GM23248 (cell line): ENCODE data around the gene SH3RF3. TPM values are rescaled to one million over a fixed set of nuclear protein-coding genes. Genes with fewer than 3 reads are reported as not detected.

Source experiments
- DNase-seq: peaks from one replicate; pipeline ENCODE4 v3.0.0-alpha.2; 2015
- H2AFZ ChIP-seq: fragments of 200-600 bp; sonication (generic); 2 replicates; pipeline ENCODE4 v1.6.1; 2016; ENCODE audit warnings: antibody characterized with exemption
- H3F3A ChIP-seq: fragments of 200-600 bp; sonication (generic); 2 replicates; pipeline ENCODE4 v1.6.1; 2016; ENCODE audit warnings: mild to moderate bottlenecking, antibody characterized with exemption, mixed run types; ENCODE audit not compliant: insufficient read depth
- H3K27ac ChIP-seq: fragments of 200-600 bp; sonication (generic); 2 replicates; pipeline ENCODE4 v1.5.1; 2016; ENCODE audit warnings: mild to moderate bottlenecking
- H3K27me3 ChIP-seq: fragments of 200-600 bp; sonication (generic); replicated peaks from 2 replicates; pipeline ENCODE4 v1.6.1; 2016; ENCODE audit warnings: mild to moderate bottlenecking; ENCODE audit not compliant: insufficient read depth
- H3K36me3 ChIP-seq: fragments of 200-600 bp; sonication (generic); 2 replicates; pipeline ENCODE4 v1.6.1; 2016; ENCODE audit warnings: low read depth, mild to moderate bottlenecking
- H3K4me1 ChIP-seq: fragments of 200-600 bp; sonication (generic); 2 replicates; pipeline ENCODE4 v1.6.1; 2016; ENCODE audit warnings: mild to moderate bottlenecking; ENCODE audit not compliant: insufficient read depth
- H3K4me2 ChIP-seq: fragments of 200-600 bp; sonication (generic); one replicate; pipeline ENCODE4 v1.6.1; 2016; ENCODE audit warnings: mild to moderate bottlenecking; ENCODE audit not compliant: unreplicated experiment
- H3K4me3 ChIP-seq: fragments of 200-600 bp; sonication (generic); 2 replicates; pipeline ENCODE4 v1.5.1; 2016; ENCODE audit warnings: mild to moderate bottlenecking
- H3K79me2 ChIP-seq: fragments of 200-600 bp; sonication (generic); 2 replicates; pipeline ENCODE4 v1.6.1; 2016; ENCODE audit warnings: mild to moderate bottlenecking; ENCODE audit not compliant: insufficient read depth
- H3K9ac ChIP-seq: fragments of 200-600 bp; sonication (generic); 2 replicates; pipeline ENCODE4 v1.6.1; 2016; ENCODE audit warnings: mild to moderate bottlenecking
- H3K9me2 ChIP-seq: fragments of 200-600 bp; sonication (generic); 2 replicates; pipeline ENCODE4 v1.6.1; 2016; ENCODE audit warnings: mixed run types, mild to moderate bottlenecking, moderate library complexity; ENCODE audit not compliant: insufficient read depth
- H3K9me3 ChIP-seq: fragments of 200-600 bp; sonication (generic); one replicate; pipeline ENCODE4 v1.6.1; 2017; ENCODE audit warnings: low read depth
- H4K20me1 ChIP-seq: fragments of 200-600 bp; sonication (generic); 2 replicates; pipeline ENCODE4 v1.6.0; 2016; ENCODE audit not compliant: insufficient read depth
- EZH2 ChIP-seq: fragments of 200-600 bp; sonication (generic); IDR thresholded peaks from 2 replicates; pipeline ENCODE4 v1.6.1; 2018; ENCODE audit warnings: antibody characterized with exemption, mild to moderate bottlenecking; ENCODE audit not compliant: insufficient read depth, poor library complexity, severe bottlenecking
- EZH2phosphoT487 ChIP-seq: fragments of 200-600 bp; sonication (generic); IDR thresholded peaks from 2 replicates; pipeline ENCODE4 v1.6.1; 2018; ENCODE audit warnings: antibody characterized with exemption, moderate library complexity, mild to moderate bottlenecking, low read depth; ENCODE audit not compliant: insufficient read depth
- WGBS, 2 experiments: methylation state at CpG; one replicate each; pipeline ENCODE4 v1.1.6; 2015 to 2017; ENCODE audit warnings: low lambda C conversion rate in 2 of 2, low coverage in 1 of 2; ENCODE audit errors: missing lambda C conversion rate in 2 of 2; 5-methylcytosine and 5-hydroxymethylcytosine counted together
- in situ Hi-C: fragments of 300-500 bp; cut with MboI; formaldehyde crosslinking; loops from 2 replicates; pipeline ENCODE4 v1.15.0; 2020
- polyA plus RNA-seq: library from polyadenylated mRNA; unstranded; fragments of >200 nt; fragmentation: Nextera tagmentation; extraction: Ambion mirVana; gene quantifications from 2 replicates; pipeline ENCODE4 v1.2.1, GENCODE V29; 2016
- total RNA-seq: library from RNA; depleted of rRNA; stranded (reverse); fragments of >200 nt; shearing (Covaris generic); gene quantifications from 2 replicates; pipeline ENCODE4 v1.2.3, GENCODE V29; 2014

Gene SH3RF3
- total and polyA plus RNA-seq, 2 experiments from 2014 or later: 1.5 to 5.2 TPM

GRCh38 chr2:109147405-109147804 is 18.4 kb downstream of the SH3RF3 start:
- Histone ChIP-seq H4K20me1 (no peaks in the 10 kb centered on the region; the same call in 1 of the 2 replicates), H3K4me1 (peaks cover 12% of the 10 kb centered on the region; the same call in 1 of the 2 replicates), H2AFZ (no peak overlapping the region), H3K27me3 (no peaks in the 10 kb centered on the region), H3K9ac (no peak overlapping the region), H3K4me2 (no peak overlapping the region), H3K27ac (no peak overlapping the region), H3K4me3 (no peak overlapping the region), H3K36me3 (no peaks in the 10 kb centered on the region), H3K9me2 (no peaks in the 10 kb centered on the region), H3F3A (peaks cover 14% of the 10 kb centered on the region), H3K9me3 (no peaks in the 10 kb centered on the region), H3K79me2 (peaks cover 61% of the 10 kb centered on the region)
- in situ Hi-C loops: no loop called here
- TF ChIP-seq EZH2phosphoT487: no peak
- TF ChIP-seq EZH2: no peak
- 90 to 91% methylated on average over 7 of the region's 7 CpGs for WGBS, 2 experiments
- no peak for DNase-seq

- Histone ChIP-seq H3K9me3 (no peaks in the 10 kb centered on the region), H3K36me3 (no peaks in the 10 kb centered on the region), H3K79me2 (peaks cover 61% of the 10 kb centered on the region), H3K4me3 (no peak overlapping the region; the same call in 1 of the 2 replicates), H3K9me2 (no peaks in the 10 kb centered on the region), H3K4me1 (peaks cover 12% of the 10 kb centered on the region; the same call in 1 of the 2 replicates), H3K27ac (peak overlapping the region; percentile 4; the same call in 1 of the 2 replicates), H4K20me1 (no peaks in the 10 kb centered on the region; the same call in 1 of the 2 replicates), H3K27me3 (no peaks in the 10 kb centered on the region), H2AFZ (no peak overlapping the region), H3K4me2 (peak overlapping the region; percentile 22), H3F3A (peaks cover 14% of the 10 kb centered on the region), H3K9ac (no peak overlapping the region)
- 49 to 51% methylated on average over 12 of the region's 12 CpGs for WGBS, 2 experiments
- TF ChIP-seq EZH2phosphoT487: 0 out of 2 replicates have a peak, but pooled peaks have one; percentile 26
- no peak for TF ChIP-seq EZH2
- in situ Hi-C loops: no loop called here
- peak; percentile 86 for DNase-seq
Measured at GRCh38 chr2:109148117-109148746, 19.2 kb downstream of the SH3RF3 start.

GRCh38 chr2:109148991-109149645 is 20.1 kb downstream of the SH3RF3 start:
- DNase-seq: no peak
- H2AFZ ChIP-seq: no peak overlapping the region
- no peak overlapping the region for H3K4me3 ChIP-seq
- in situ Hi-C loops: no loop called here
- no peak overlapping the region; the same call in 1 of the 2 replicates for H3K27ac ChIP-seq
- no peak overlapping the region for H3K9ac ChIP-seq
- peaks cover 12% of the 10 kb centered on the region; the same call in 1 of the 2 replicates for H3K4me1 ChIP-seq
- no peak overlapping the region for H3K4me2 ChIP-seq
- no peaks in the 10 kb centered on the region for H3K9me2 ChIP-seq
- no peaks in the 10 kb centered on the region for H3K9me3 ChIP-seq
- H4K20me1 ChIP-seq: no peaks in the 10 kb centered on the region; the same call in 1 of the 2 replicates
- H3K79me2 ChIP-seq: peaks cover 64% of the 10 kb centered on the region
- H3K36me3 ChIP-seq: no peaks in the 10 kb centered on the region
- WGBS, 2 experiments: 80 to 90% methylated on average over 8 of the region's 8 CpGs
- no peaks in the 10 kb centered on the region for H3K27me3 ChIP-seq
- H3F3A ChIP-seq: peaks cover 14% of the 10 kb centered on the region
- TF ChIP-seq EZH2phosphoT487 (no peak), EZH2 (no peak)

- no peak for TF ChIP-seq EZH2phosphoT487
- no peak for TF ChIP-seq EZH2
- Histone ChIP-seq H3K9me3 (no peaks in the 10 kb centered on the region), H3K4me3 (no peak overlapping the region), H3K9ac (no peak overlapping the region), H3K9me2 (no peaks in the 10 kb centered on the region), H3K79me2 (peaks cover 70% of the 10 kb centered on the region), H3K4me1 (peaks cover 12% of the 10 kb centered on the region; the same call in 1 of the 2 replicates), H3F3A (peaks cover 14% of the 10 kb centered on the region), H3K4me2 (no peak overlapping the region), H3K27ac (no peak overlapping the region), H3K27me3 (no peaks in the 10 kb centered on the region), H4K20me1 (no peaks in the 10 kb centered on the region; the same call in 1 of the 2 replicates), H2AFZ (no peak overlapping the region), H3K36me3 (no peaks in the 10 kb centered on the region)
- WGBS, 2 experiments: 90 to 96% methylated on average over 3 of the region's 3 CpGs
- no peak for DNase-seq
- in situ Hi-C loops: no loop called here
Measured at GRCh38 chr2:109150559-109150958, 21.6 kb downstream of the SH3RF3 start.
